Stimulated activated CD8-positive, alpha-beta memory T cell treated with anti-CD3 and anti-CD28 coated beads, Interleukin-15, amount 100 ng/mL, for 24 hours (primary cell): ENCODE measurements around the gene KRT14.
A peak's percentile ranks its signal among the peaks of the same experiment; 100 is the strongest.
"Not testable (repeated sequence)": the region's sequence is repeated elsewhere in the genome, so short reads cannot be mapped to it uniquely, and the experiment has no call there.

ENCODE experiments used
- DNase-seq: peaks from one replicate; pipeline ENCODE4 v3.0.0-alpha.2; 2020; ENCODE audit warnings: low read depth

Gene KRT14

DNA sequence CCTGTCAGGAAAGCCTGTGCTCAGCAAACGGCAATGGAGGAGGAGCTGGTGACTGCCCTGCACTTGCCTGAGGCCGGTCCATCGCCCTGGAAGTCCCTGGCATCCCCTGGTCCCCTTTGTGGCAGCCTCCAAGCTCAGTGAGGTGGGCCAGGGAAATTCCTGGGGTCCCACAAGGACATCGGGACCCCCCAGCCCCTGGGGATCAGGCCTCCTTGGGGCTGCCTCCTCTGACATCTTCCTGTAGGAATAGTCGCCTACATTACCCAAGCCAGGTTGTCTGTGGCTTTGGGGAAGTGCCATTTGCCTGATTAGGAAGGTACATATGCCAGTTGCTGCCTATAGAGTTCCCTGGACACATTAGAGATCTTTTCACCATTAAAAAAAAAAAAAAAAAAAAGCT, 7.7 kb downstream of the KRT14 start:
- DNase-seq, result no peak

DNA sequence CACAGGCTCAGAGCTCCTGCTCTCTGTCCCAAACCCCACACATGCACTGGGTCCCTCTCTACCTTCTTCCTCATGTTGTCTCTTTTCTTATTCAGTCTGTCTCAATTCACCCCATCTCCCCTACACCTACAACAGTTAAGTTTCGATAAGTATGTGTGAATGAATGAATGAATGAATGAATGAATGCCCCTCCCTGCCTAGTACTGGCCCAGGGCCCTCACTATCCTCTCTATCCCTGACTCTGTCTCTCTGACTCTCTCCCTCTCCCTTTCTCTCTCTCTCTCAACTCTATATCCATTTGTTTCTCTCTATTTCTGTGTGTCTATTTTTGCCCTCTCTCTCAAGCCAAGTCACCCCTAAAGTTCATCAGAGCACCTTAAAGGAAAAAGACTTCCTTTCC, 8.2 kb downstream of the KRT14 start:
- DNase-seq, result no peak

GRCh38 chr17:41576740-41577139, 10.0 kb downstream of the KRT14 start:
- DNase-seq, result not testable (repeated sequence)

- no peak for DNase-seq
Measured at GRCh38 chr17:41575336-41575735, 11.4 kb downstream of the KRT14 start.

DNA sequence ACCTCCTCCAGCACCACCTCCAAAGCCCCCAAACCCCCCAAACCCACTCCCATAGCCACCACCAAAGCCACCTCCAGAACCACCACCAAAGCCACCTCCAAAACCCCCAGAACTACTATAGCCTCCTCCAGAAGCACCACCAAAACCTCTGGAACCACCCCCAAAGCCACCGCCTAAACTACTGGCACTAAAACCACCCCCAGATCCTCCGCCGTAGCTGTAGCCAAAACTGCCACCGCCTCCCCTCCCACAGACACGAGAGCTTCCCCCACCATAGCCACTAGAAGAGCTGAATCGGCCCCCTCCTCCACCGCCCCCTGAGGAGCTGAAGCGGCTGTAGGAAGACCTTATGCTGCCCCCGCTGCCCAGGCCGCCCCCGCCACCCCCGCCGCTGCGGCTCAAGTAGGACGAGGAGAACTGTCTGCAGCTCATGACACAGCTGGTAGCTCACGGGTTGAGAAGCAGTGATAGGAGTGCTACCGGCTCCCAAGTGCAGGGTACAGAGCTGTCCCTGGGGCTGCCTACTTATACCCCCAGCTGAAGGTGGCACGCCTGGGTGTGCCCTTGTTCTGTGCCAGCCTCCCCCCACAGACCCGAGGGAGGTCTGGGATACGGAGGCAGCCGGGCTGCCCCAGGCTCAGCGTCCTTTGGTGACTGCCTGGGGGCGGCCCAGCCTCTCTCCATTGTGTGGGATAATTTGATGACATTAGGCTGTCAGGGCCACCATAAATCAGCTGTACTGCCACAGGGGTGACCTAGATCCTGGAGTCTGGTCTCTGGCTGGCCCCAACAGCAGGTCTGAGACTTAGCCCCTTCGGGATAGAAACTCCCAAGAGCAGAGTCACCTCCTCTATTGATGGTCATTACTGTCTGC, 14.9 kb downstream of the KRT14 start, which contains the start of gene KRT9:
Gene KRT9, minus strand, starts transcription at position 499 of the 874 bp plus-strand sequence. Its CDS starts 67 bp downstream, at position 432.
- DNase-seq, result no peak

- DNase-seq, result no peak
Measured at GRCh38 chr17:41567317-41567716, 19.4 kb downstream of the KRT14 start.

- DNase-seq, result no peak
Measured at GRCh38 chr17:41565338-41565737, 21.4 kb downstream of the KRT14 start.

DNA sequence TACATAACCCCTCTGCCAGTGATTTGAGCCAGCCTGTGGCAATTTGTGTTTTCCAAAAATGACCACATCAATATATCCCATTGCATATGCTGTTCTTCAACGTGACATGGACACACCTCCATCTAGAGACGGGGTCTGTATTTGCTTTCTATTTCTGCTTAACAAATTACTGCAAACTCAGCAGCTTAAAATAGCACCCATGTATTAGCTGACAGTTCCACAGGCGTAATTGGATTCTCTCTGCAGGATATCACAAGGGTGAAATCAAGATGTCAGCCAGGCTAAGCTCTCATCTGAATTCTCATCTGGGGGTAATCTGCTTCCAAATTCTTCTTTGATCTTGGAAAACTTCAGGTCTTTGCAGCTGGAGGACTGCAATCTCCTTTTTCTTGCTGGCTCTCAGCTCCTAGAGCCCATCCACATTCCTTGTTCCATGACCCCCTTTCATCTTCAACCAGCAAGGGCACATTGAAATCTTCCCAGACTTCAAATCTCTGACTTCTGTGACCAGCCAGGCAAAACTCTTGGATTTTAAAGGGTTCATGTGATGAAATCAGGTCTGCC, 23.0 kb downstream of the KRT14 start:
- no peak for DNase-seq

GRCh38 chr17:41561554-41561953, 25.1 kb downstream of the KRT14 start:
- no peak for DNase-seq

- no peak for DNase-seq
Measured at GRCh38 chr17:41559548-41559947, 27.1 kb downstream of the KRT14 start.

DNA sequence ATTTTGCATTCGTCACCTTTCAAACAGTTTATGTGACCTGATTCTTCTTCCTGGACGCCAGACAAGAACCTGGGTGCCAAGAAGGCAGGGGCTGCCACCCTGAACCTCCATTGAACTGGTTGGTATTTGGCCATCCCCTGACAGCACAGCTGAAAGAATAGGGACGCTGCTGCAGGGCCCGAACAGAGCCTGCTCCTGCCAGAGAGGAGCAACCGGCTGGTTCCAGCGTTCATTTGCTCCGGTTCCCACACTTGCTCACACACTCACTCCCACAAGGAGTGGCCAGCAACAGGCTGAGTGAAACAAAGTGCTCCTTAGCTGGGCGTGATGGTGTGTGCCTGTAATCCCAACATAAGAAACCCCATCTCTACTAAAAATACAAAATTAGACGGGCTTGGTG, 29.8 kb downstream of the KRT14 start:
- DNase-seq, result no peak

DNA sequence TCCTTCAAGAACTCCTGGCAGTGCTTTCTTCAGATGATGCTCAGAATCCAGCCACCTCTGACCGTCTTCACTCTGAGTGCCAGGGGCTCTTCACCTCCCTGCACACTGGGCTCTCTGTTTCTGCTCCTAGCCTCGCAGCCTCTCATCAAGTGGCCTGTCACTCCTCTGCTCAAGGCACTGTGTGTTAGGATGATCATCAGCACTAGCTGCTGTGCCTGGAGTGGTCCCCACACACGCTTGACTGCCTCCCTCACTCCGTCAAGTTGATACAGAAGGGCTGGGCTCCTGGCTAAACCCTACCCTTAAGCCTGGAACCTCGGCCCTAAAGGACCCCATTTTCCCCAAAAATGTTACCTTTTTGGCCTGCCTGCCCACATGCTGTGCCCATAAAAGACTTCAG, 30.4 kb downstream of the KRT14 start:
- DNase-seq, result no peak

- no peak for DNase-seq
Measured at GRCh38 chr17:41555105-41555887, 31.4 kb downstream of the KRT14 start.

GRCh38 chr17:41553987-41554680, 32.6 kb downstream of the KRT14 start:
- no peak for DNase-seq

GRCh38 chr17:41553176-41553575, 33.5 kb downstream of the KRT14 start:
- DNase-seq, result no peak

DNA sequence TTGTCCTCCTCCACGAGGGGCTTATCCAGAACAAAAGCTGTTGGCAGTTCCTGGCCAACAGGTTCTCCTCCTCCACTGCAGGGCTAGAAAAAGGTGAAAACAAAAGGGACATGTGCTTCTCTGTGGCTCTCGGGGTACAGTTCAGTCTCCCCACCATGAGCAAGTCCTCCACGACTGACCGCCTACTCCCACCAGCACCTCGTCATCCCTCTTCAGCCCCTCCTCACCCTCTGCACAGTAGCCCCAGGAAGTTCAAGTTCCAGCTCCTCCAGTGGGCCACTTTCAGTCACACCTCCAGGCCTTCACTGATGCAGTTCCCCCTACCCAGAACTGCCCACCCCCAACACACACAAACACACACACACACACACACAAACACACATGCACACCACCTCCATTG, 34.2 kb downstream of the KRT14 start:
- DNase-seq, result no peak

DNA sequence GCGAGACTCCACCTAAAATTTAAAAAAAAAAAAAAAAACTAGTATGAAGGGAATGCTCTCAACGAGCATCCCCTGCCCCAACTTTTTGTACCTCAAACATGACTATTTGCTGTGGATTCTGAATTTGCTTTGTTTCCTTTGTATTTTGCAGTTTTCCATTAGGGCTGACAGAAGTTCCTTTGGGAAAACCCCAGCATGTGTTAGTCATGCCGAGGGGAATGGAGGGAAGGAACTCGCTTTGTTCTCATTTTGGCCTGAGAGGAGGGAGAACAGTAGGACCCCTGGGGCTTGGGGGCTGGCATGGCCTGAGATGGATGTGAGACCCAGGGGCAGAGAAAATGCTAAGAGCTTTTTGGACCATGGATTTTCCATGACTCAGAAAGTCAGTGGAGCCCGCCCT, 35.3 kb downstream of the KRT14 start:
- no peak for DNase-seq

GRCh38 chr17:41549596-41550039, 37.1 kb downstream of the KRT14 start:
- no peak for DNase-seq

DNA sequence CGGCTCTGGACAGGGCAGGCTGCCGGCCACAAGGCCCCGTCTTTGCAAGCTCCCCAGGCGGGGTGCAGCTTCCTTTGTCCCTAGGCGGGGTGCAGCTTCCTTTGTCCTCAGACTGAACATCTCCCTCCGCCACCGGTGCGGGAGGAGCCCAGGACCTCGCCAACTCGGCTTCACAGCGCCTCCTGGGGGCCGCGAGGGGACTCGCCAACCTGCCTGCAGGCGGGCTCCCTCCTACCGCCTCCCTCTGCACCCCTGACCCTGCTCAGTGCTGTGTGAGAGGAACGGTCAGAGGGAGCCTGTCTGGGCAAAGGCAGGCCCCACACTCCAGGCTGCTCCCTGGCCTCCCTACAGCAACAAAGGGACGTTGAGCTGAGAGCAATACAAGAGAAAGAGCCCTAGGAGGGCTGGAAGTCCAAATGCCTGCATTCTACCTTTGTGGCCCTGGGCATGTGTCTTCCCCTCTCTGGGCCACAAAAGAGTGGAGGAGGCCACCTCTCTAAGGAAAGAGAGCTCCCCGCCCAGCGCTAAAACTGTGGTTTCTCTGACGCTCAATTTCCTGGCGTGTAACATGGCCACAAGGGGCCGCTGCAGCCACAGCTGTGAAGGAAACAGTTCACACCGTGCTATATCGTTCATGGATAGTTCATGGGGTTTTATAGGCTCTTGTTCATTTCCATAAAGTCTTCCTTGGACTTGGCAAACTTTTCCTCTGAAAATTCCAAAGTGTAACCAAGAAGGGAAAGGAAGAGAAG, 37.7 kb downstream of the KRT14 start:
- peak; percentile 59 for DNase-seq

DNA sequence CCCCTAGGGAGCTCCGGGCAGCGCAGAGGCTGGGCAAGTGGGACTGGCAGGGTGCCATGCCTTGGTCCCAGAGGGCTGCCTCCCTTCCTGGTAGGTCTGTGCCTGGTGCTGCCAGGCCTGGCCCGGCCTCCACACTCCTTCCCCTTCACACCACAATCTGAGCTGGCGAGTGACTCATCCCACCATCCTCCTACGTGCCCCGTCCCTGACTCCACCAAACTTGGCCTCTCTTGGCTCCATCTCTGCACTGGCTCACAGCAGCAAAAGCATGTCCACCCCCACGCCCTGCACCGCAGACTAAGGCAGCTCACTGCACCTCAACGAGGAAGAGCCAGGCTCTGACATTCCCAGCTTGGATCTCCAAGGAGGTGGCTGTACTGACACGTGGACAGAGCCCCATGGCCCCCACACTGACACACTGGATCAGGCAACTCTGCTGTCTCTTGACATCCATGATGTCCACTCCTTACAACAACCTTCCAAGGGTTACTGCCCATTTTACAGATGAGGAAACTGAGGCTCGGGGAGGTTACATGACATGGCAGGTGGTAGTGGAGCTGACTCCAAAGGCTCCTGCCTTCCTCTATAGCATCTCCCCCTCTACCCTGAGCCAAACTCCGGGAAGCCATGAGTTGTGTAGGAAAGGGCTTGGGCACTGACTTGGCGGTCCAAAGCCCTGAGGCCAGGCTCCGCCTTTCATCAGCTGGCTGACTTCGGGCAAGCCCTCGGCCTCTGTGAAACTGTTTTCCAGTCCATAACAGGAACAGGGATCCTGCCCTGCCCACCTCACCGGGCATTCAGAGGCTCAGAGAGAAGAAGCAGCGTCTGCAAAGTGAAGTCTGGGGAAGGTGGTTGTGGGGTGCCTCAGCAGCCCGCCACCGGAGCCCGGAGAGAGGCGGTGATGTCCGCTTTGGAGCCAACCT, 38.5 kb downstream of the KRT14 start:
- no peak for DNase-seq
